NCI-H187 treated with DMSO at 0.1 percent for 48 hours (cell line): ENCODE data around the gene PTPRD.
"Not testable (repeated sequence)": the region's sequence is repeated elsewhere in the genome, so short reads cannot be mapped to it uniquely, and the experiment has no call there.

ENCODE experiments used
- DNase-seq: peaks from one replicate; lab custom pipeline; 2025; lab: John Stamatoyannopoulos, UW

The PTPRD gene

DNA sequence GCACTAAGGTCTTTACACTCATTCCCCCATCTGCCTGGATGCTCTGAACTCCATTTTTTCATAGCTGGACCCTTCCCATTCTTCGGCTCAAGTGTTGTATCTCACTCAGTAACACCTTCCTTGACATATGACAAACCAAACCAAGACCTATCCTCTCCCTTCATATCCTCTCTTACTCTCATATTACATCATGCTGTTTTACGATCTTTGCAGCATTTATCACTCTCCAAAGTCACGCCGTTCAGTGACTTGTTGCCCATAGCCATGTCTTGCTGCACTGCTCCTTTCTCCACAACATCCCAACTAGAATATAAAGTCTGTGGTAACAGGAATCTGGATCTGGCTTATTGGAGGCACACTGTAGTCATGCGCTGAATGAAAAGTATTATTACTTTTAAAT lies 1889.6 kb downstream of the PTPRD start:
- no peak for DNase-seq

- DNase-seq, result no peak
Observed at GRCh38 chr9:8719833-8720486, 1892.8 kb downstream of the PTPRD start.

DNA sequence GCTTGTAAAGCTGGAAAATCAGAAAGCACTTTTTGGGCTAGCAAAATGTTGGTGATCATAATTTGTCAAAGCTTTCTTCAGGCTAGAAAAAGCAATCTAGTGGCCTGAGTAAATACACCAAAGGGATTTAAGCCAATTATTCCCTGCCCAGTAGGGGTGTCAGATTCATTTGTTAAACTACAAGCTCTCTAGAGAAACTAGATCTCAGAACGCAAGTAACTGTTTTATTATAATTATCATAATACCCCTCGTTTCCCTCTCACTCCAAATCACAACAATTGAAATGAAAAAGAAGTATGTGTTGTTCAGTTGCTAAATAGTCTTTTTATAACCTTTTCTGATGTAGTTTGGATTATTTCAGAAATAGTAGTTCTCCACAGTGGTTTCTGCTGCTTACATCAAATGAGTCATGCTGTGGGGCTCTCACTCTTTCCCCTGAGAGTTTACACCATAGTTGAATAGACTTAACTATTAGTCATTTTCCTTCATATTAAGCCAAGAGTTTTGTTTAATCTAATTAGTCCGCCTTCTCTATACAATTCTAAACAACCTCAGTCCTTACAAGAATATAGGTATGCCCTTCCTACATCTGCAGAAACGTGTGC lies 1894.6 kb downstream of the PTPRD start:
- no peak for DNase-seq

DNA sequence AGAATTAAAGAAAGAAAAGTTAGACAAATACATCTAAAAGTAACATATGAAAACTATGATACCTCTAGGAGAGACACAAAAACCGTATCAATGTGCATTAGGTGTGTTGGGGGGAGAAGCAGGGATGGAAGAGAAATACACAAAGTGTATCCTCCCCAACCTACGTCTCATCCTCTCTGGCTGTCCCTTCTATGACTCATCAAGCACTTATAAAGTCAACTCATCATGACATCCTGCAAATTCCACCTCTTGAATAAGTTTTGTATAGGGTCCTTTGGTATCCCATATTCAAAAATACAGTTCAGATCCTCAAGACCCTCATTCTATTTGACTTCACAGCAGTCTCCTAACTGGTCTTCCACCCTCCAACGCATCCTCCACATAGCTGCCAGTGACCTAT lies 1895.7 kb downstream of the PTPRD start:
- no peak for DNase-seq

- no peak for DNase-seq
Observed at GRCh38 chr9:8715788-8716187, 1897.0 kb downstream of the PTPRD start.

DNA sequence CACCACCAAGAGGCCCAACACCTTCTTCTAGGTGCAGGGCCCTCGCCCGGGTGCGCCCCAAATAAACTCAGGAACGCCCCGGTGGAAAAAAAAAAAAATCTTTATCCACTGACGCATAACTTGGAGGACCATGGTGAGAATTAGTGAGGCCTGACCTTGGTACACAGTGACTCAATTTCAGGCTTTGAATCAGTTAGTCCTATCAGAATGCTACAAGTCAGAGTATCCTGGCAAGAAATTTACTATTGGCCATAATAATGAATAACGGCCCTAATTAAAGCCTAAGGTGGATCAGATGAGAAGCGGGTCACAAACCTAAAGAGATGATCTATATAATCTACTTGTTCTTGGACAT lies 1899.0 kb downstream of the PTPRD start:
- DNase-seq, result no peak

DNA sequence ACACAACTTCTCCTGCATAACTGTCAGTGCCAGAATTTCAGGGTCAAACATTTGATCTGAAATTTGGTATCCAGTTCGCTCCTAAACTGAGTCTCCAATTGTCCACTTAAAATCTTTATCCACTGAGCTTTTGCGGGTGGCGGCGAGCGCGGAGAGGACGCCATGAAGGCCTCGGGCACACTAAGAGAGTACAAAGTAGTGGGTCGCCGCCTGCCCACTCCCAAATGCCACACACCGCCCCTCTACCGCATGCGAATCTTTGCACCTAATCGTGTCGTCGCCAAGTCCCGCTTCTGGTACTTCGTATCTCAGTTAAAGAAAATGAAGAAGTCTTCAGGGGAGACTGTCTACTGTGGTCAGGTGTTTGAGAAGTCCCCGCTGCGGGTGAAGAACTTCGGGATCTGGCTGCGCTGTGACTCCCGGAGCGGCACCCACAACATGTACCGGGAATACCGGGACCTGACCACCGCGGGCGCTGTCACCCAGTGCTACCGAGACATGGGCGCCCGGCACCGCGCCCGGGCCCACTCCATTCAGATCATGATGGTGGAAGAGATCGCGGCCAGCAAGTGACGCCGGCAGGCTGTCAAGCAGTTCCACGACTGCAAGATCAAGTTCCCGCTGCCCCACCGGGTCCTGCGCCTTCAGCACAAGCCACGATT lies 1899.5 kb downstream of the PTPRD start:
- DNase-seq, result no peak

DNA sequence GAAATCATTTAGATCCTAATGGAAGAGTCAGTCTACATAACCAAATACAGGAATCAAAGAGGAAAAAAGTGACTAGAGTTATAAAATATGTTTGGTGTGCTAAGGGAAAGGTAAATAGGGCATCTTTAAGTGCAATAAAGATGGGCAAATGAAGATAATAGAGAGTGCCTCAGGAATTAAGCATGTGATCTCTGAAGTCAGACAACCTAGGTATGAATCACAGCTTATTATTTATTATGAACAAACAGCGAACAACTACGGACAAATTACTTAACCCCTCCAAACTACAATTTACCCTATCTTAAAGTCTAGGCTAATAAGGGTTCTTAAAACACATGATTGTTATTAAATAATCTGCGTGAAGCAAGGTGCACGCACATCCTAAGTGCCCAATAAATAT lies 1903.1 kb downstream of the PTPRD start:
- DNase-seq, result no peak

GRCh38 chr9:8708728-8709127 lies 1904.1 kb downstream of the PTPRD start:
- no peak for DNase-seq

DNA sequence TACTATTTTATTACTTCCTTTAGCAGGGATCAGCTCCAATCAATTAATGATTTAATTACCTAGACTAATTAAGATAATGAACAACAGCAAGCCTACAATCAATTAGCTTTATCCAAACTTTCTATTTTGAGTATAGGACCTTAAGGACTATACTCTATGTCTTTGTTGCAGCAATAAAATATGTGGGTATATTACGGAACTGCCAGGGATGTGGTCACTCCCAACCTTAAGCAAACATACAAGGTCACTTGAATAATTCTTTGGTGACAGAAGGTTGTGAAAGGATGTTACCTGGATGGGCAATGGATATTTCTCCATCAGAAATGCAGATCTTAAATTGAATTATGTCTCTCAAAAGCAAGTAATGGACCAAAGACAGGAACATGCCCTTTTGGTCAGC lies 1905.8 kb downstream of the PTPRD start:
- no peak for DNase-seq

DNA sequence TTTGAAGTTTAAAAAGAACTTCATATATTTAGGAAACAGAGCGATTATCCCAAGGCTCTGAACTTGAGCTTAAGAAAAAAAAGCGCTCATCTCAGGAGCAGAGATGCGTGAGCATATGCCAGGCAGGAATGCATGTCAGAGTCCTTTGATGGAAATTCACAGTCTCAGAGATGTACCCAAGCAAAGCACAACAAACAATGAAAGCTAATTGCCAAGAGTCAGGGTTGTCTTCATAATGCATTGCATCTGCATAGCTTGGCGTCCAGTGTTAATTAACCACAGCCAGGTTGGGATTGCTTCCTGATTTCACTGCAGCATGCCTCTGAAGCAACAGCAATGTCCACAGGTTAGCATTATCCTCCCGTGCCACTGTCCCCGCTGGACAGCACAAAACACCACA lies 1906.3 kb downstream of the PTPRD start:
- DNase-seq, result no peak

- DNase-seq, result no peak
Observed at GRCh38 chr9:8705861-8706260, 1906.9 kb downstream of the PTPRD start.

GRCh38 chr9:8703904-8704303 lies 1908.9 kb downstream of the PTPRD start:
- no peak for DNase-seq

- DNase-seq, result no peak
Observed at GRCh38 chr9:8701904-8702303, 1910.9 kb downstream of the PTPRD start.

DNA sequence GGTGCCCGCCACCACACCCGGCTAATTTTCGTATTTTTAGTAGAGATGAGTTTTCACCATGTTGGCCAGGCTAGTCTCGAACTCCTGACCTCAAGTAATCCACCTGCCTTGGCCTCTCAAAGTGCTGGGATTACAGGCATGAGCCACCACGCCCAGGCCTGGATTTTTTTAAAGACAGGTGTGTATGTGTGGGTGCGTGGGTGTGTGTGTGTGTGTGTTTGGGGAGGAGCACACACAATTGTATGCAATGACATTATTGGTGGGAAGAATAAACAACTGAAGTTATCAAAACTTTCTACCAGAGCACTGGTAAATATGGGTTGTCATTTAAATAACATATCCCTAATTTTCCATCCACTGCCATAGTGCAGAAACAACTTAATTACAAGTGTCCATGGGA lies 1915.2 kb downstream of the PTPRD start:
- not testable (repeated sequence) for DNase-seq

DNA sequence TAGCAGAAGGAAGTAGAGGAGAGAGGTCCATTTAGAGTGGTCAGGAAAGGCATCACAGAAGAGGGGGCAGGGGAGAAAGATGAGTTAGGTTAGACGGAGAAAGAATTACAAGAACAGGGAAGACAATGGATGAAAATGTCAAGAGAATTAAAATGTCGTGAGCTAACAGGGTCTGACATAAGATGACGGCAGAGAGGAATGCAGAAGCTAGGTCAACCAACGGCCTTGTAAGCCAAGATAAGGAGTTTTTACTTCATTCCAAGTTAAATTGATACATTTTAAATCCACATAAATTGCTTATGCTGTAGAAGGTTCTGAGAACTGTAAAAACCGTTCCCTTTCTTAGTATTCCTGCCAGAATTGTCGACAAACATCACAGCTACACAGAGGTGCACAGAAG lies 1916.3 kb downstream of the PTPRD start:
- no peak for DNase-seq

DNA sequence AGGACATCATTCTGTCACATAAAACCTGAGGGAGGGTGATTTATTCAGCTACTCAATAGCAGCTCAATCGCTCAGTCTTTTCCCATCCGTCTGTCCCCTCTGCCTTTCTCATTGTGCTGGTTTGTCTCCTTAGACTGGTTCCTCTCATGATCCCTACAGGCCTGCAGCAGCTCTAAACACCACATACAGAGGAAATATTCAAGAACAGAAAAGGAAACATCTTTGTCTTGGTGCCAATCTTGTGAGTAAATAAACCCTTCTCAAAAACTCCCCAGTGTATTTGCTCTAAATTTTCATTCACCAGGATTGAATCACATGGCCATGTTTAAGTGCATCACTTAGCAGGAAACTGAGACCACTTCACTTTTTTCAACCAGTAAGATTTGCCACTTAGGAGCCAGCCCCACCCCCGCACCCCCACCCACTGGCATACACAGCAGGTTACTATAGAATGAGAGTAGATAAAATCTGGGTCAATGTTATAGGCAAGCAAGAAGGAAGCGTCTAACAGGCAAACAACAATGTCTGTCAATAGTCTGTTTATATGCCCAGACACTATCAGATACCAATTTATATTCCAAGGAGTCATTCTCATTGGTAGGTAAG lies 1917.7 kb downstream of the PTPRD start:
- peak; percentile 77 for DNase-seq

- DNase-seq, result no peak
Observed at GRCh38 chr9:8693464-8693863, 1919.3 kb downstream of the PTPRD start.

DNA sequence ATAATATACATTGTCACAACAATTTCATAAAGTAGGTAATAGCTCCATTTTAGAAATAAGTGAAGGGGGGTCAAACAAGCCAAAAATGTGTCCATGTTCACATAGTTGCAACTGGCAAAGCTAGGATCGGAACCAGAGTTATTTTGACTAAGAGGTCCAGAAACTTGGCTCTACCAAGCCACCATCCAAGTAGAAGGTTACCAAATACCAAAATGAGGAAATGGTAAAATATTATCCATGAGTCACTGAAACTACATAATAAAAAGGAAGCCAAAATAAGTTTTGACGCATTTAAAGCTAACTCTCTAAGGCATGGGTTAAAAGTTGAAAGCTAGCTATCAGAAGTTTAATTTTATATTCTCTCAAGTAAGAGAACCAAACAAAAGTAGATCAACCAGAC lies 1926.3 kb downstream of the PTPRD start:
- no peak for DNase-seq

- no peak for DNase-seq
Observed at GRCh38 chr9:8685825-8686224, 1927.0 kb downstream of the PTPRD start.

DNA sequence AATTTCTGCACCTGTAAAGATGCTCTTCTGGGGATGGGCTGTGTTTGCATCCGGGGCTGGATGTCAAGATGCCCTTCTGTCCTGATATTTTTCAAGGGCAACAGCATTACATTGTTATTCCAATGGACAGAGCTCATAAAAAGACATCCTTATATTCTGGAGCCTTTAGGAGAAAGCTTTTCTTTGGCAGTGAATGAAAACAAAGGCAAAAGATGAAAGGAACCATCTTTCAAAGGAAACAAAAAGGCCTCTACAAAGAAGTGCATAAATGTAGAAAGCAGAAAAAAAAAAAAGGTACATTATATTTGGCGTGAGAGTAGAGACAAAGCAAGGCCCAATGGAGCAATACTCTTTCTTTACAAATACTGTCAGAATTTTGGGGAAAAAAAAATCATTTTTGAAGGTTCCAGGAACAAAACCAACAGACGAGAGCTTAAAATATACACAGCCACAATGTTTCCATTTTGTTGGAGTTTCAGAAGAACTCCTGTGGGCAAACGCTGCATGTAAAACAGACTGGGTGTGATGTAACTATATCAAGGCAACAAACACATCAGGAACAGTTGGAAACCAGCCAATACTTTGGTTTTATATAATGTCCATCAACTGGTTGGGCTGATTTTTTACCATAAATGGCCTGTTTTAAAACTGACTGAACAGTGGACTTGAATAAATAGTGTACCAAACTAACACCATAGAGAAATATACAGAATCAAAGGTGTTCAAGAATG lies 1927.7 kb downstream of the PTPRD start:
- DNase-seq, result no peak

- DNase-seq, result no peak
Observed at GRCh38 chr9:8683496-8683895, 1929.3 kb downstream of the PTPRD start.

DNA sequence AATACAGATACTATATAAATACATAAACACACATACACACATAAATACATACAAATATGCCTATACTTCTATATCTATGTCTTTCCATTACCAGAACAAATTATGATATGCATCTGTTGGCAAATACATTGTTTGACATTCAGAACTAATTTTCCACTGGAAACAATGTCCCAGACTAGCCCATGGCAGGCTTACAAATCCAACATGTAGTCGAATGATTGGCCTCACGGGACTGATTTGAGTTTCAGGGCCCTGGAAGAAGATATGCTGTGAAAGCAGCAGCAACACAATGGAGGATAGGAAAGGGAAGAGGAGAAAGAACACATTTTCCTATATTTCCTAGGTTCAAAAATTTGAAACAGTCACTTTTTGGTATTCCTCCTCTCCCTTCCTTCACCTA lies 1932.1 kb downstream of the PTPRD start:
- no peak for DNase-seq
